Esophagus squamous epithelium (tissue), 5 donors: ENCODE data around the gene C1QTNF7. TPM values are rescaled to one million over a fixed set of nuclear protein-coding genes. Genes with fewer than 3 reads are reported as not detected.

Source experiments
- DNase-seq: peaks from one replicate; lab custom pipeline; 2025; lab: John Stamatoyannopoulos, UW
- H3K27ac ChIP-seq, 4 donors: fragments of 200-600 bp; sonication (generic); one replicate each; pipeline ENCODE4 v1.5.1; 2016 to 2019; ENCODE audit warnings: mild to moderate bottlenecking in 1 of 4
- H3K27me3 ChIP-seq, 4 donors: fragments of 200-600 bp; sonication (generic); 1 replicate in 3 of 4; 2 replicates in 1 of 4; pipeline versions ENCODE4 v1.5.1 to v1.6.0; 2017 to 2021; ENCODE audit warnings: antibody characterized with exemption in 1 of 4
- H3K36me3 ChIP-seq, 3 donors: fragments of 200-600 bp; sonication (generic); one replicate each; pipeline ENCODE4 v1.5.1; 2016 to 2019
- H3K4me1 ChIP-seq, 3 donors: fragments of 200-600 bp; sonication (generic); one replicate each; pipeline ENCODE4 v1.5.1; 2017 to 2019
- H3K4me3 ChIP-seq, 4 donors: fragments of 200-600 bp; sonication (generic); 1 replicate in 3 of 4; 2 replicates in 1 of 4; pipeline ENCODE4 v1.5.1; 2016 to 2019; ENCODE audit warnings: mild to moderate bottlenecking in 2 of 4, moderate library complexity in 1 of 4
- H3K9me3 ChIP-seq, 3 donors: fragments of 200-600 bp; sonication (generic); one replicate each; pipeline ENCODE4 v1.5.1; 2016 to 2019
- CTCF ChIP-seq, 6 experiments: fragments of 450-650 bp in 4 of 6; fragments of 200-600 bp in 2 of 6; sonication (generic) in 2 of 6; IDR thresholded peaks; one replicate each; pipeline ENCODE4 v1.5.1; 2016 to 2019; ENCODE audit warnings: antibody characterized with exemption in 6 of 6, mild to moderate bottlenecking in 4 of 6, moderate library complexity in 4 of 6
- POLR2A ChIP-seq, 4 donors: fragments of 450-650 bp; IDR thresholded peaks; one replicate each; pipeline ENCODE4 v1.6.1; 2017; ENCODE audit warnings: antibody characterized with exemption in 4 of 4, mild to moderate bottlenecking in 4 of 4, moderate library complexity in 3 of 4
- WGBS, 2 donors: methylation state at CpG; one replicate each; pipeline ENCODE4 v1.1.5; 2018; 5-methylcytosine and 5-hydroxymethylcytosine counted together
- intact Hi-C: fragments of 100-400 bp; cut with DNase I; formaldehyde crosslinking; loops from one replicate; pipeline ENCODE4 v1.15.0; 2022
- total RNA-seq, 4 donors: library from RNA; depleted of rRNA; stranded (reverse); fragments of >200 nt; gene quantifications; one replicate each; pipeline ENCODE4 v1.1.0, GENCODE V29; 2016
- donor health status: DM: yes; HTN: yes; CAD: no.

The C1QTNF7 gene
- total RNA-seq, 4 donors from 2014 or later: 0.11 to 12.2 (median 1.5) TPM

DNA sequence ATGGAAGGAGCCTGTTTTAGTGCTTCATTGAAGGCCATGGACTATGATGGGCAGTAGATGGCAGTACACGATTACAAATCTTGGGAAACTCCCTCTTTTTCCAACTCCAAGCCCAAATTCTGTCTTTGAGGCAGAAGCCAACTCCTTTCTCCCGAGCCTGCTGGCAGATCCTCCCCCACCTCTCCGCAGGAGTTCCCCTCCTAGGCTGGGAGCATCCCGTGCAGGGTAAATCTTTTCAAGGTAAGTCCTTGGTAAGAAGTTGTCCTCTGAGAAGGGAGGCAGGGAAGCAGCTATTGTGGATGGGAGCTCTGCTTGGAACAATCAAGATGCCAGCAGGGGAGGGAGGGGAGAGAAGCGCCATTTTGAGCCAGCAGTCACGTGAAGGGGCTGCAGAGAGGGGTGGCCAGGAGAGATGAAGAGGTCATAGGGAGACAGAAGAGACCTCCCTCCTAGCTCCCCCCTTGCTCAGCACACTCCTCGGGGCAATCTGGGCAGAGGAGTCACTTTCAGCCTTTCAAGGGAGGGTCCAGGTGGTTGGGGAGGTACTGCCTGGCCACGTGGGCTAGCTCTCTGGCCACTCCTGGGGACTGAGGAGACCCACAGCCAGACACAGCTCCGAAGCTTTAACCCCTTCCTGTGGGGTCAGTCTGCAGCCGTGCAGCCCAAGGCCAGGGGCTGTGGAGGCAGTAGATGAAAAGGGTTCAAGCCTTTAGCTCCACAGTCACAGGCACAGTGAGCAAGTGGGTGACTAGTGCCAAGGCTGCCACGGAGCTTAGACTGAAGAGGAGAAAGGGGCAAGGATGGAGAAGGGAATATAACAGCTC is 51.5 kb downstream of the C1QTNF7 start:
- WGBS, 2 donors: 16 to 27% methylated on average over 8 to 10 of the region's 11 CpGs
- intact Hi-C loops: loop anchor here (5.0 kb wide), 1 partner anchor 478 kb away; no protein-coding TSS in a partner anchor
- no peak for DNase-seq

GRCh38 chr4:15479913-15480185 is 52.0 kb downstream of the C1QTNF7 start:
- intact Hi-C loops: loop anchor here (5.0 to 10.0 kb wide), 2 partner anchors 165 to 477 kb away; no protein-coding TSS in a partner anchor
- peaks cover 0 to 26% (median 15%) of the 10 kb centered on the region in 3 donors for H3K4me1 ChIP-seq
- peaks cover 0 to 12% (median 0%) of the 10 kb centered on the region in 3 donors for H3K36me3 ChIP-seq
- H3K9me3 ChIP-seq: peaks cover 0 to under 1% (median 0%) of the 10 kb centered on the region in 3 donors
- H3K4me3 ChIP-seq: peak overlapping the region; percentile 28 to 68 (median 42)
- no peak for TF ChIP-seq POLR2A (IDR thresholded peaks at IDR 0.05)
- no peak for TF ChIP-seq CTCF (IDR thresholded peaks at IDR 0.05)
- 20 to 21% methylated on average over 3 of the region's 3 CpGs for WGBS, 2 donors
- no peaks in the 10 kb centered on the region for H3K27me3 ChIP-seq
- DNase-seq: no peak
- peak overlapping the region; percentile 72 to 83 (median 76) for H3K27ac ChIP-seq

More for the DNA sequence above, 51.5 kb downstream of the C1QTNF7 start:
- H3K9me3 ChIP-seq: no peaks in the 10 kb centered on the region
- H3K4me1 ChIP-seq: peaks cover 0 to 26% (median 15%) of the 10 kb centered on the region in 3 donors
- H3K27ac ChIP-seq: peak overlapping the region; percentile 72 to 83 (median 76)
- peak; percentile 21 to 75 (median 61) for TF ChIP-seq CTCF (IDR thresholded peaks at IDR 0.05)
- no peak for TF ChIP-seq POLR2A (IDR thresholded peaks at IDR 0.05)
- peaks cover 0 to 9% (median 0%) of the 10 kb centered on the region in 3 donors for H3K36me3 ChIP-seq
- no peaks in the 10 kb centered on the region for H3K27me3 ChIP-seq
- H3K4me3 ChIP-seq: peak overlapping the region; percentile 28 to 68 (median 42)

DNA sequence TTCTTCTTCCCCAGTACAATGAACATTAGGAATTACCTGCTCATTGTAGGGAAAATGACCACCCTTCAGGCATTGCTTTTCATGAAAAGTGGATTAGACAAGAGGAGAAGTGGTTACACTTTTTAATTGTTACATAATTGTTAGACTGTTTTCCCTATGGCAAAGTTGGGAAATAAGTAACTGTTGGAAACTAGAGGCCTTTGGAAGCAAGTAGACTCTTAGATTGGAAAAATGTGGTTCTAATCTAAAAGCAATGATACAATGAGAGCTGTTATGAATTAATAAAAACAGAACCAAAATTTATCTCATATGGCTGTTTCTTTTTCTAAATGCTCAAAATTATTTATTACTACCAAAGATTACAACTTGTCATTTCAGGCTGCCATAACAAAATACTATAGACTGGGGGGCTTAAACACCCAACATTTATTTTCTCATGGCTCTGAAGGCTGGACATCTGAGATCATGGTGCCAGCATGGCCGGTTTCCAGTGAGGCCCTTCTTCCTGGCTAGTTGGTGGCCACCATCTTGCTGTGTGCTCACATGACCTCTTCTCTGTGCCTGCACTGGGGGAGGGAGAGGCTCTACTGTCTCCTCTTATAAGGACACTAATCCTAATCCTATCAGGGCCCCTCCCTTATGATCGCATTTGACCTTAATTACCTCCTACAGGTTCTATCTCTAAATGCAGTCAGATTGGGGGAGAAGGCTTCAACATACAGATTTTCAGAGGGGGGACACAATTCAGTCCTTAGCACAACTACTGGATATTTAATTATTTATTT is 54.3 kb downstream of the C1QTNF7 start:
- 93 to 95% methylated on average over 1 to 2 of the region's 2 CpGs for WGBS, 2 donors

DNA sequence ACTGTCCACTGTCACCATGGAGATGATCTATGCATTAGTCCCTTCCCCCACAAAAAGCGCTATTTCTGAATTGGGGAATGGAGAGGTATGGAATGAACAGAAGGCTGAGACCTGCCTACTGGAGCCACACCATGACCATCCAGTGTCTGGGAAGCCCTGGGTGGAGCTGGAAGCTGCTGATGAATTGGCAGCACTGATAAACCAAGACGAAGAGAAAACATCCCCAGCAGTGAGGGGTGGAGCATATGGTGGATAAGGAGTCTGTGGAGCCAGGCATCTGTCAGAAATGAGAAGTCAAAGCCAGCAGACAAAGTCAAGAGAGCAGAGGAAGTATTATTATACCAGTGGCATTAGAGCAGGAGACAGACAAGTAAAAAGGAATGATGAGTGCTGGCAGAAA is 55.0 kb downstream of the C1QTNF7 start:
- H3K9me3 ChIP-seq: peaks cover 0 to 6% (median 0%) of the 10 kb centered on the region in 3 donors
- no peak for TF ChIP-seq POLR2A (IDR thresholded peaks at IDR 0.05)
- TF ChIP-seq CTCF (IDR thresholded peaks at IDR 0.05): no peak
- WGBS, 2 donors: 82 to 85% methylated on average over 2 of the region's 2 CpGs
- H3K27me3 ChIP-seq: no peaks in the 10 kb centered on the region
- no peak overlapping the region for H3K27ac ChIP-seq
- peaks cover 0 to 26% (median 15%) of the 10 kb centered on the region in 3 donors for H3K4me1 ChIP-seq
- intact Hi-C loops: loop anchor here (10.0 kb wide), 1 partner anchor 162 kb away; no protein-coding TSS in a partner anchor
- DNase-seq: no peak
- H3K36me3 ChIP-seq: peaks cover 0 to 15% (median 0%) of the 10 kb centered on the region in 3 donors
- H3K4me3 ChIP-seq: no peak overlapping the region

More for the DNA sequence above, 54.3 kb downstream of the C1QTNF7 start:
- H3K4me1 ChIP-seq: peaks cover 0 to 26% (median 15%) of the 10 kb centered on the region in 3 donors
- no peak for TF ChIP-seq POLR2A (IDR thresholded peaks at IDR 0.05)
- no peak for TF ChIP-seq CTCF (IDR thresholded peaks at IDR 0.05)
- H3K27ac ChIP-seq: peak overlapping the region in 1 of 4 donors; percentile 19
- peaks cover 0 to 15% (median 0%) of the 10 kb centered on the region in 3 donors for H3K36me3 ChIP-seq
- H3K27me3 ChIP-seq: no peaks in the 10 kb centered on the region
- no peak for DNase-seq
- H3K9me3 ChIP-seq: peaks cover 0 to 6% (median 0%) of the 10 kb centered on the region in 3 donors
- intact Hi-C loops: loop anchor here (10.0 kb wide), 1 partner anchor 163 kb away; no protein-coding TSS in a partner anchor
- H3K4me3 ChIP-seq: no peak overlapping the region
